Kidney epithelial cell (primary cell): ENCODE data around the gene GRSF1. TPM values are rescaled to one million over a fixed set of nuclear protein-coding genes. Genes with fewer than 3 reads are reported as not detected.

Experiments
- DNase-seq: peaks from one replicate; pipeline ENCODE4 v3.0.0-alpha.2; 2010; ENCODE audit warnings: low read depth
- H3K27me3 ChIP-seq: 2 replicates; pipeline ENCODE4 v1.6.0; 2011; ENCODE audit warnings: low read length; ENCODE audit not compliant: control insufficient read depth, insufficient read depth
- H3K36me3 ChIP-seq: 2 replicates; pipeline ENCODE4 v1.5.1; 2011; ENCODE audit warnings: low read length; ENCODE audit not compliant: control insufficient read depth, insufficient read depth
- H3K4me3 ChIP-seq: 2 replicates; pipeline ENCODE4 v1.5.1; 2011; ENCODE audit warnings: low read depth, mild to moderate bottlenecking, control low read depth, low read length
- CTCF ChIP-seq: IDR thresholded peaks from 2 replicates; pipeline ENCODE4 v1.5.1; 2011; ENCODE audit warnings: mild to moderate bottlenecking, moderate library complexity, low read length, control low read depth, inconsistent platforms; ENCODE audit not compliant: insufficient read depth, poor library complexity, severe bottlenecking
- total RNA-seq: library from RNA; depleted of rRNA; stranded (reverse); fragments of >200 nt; gene quantifications from 2 replicates; pipeline ENCODE4 v1.2.3, GENCODE V29; 2015

GRSF1 gene
- total RNA-seq, 1 donor from 2014 or later, result 83.1 TPM

GRCh38 chr4:70838666-70839588 is 763 bp downstream of the GRSF1 start:
- Histone ChIP-seq H3K27me3 (no peaks in the 10 kb centered on the region), H3K36me3 (no peaks in the 10 kb centered on the region), H3K4me3 (peak overlapping the region; percentile 96)
- DNase-seq, result peak; percentile 10
- no peak for TF ChIP-seq CTCF

DNA sequence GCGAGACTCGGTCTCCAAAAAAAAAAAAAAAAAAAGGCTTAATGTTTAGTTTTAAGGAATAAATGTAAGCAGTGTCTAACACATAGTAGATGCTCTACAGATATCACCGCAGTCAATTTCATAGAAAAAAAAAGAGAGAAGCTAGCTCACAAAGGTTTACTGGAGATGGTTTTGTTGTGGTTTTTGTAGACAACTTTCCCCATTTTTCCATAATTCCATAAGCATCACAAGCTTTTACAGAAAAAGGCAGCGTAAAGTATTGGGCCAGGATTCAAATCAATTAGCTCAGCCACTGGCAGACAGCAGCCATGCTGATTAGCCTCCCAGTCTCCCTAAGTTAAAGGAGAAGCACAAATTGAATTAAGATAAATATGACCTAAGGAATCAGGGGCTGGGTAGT is 1.5 kb downstream of the GRSF1 start:
- Histone ChIP-seq H3K27me3 (no peaks in the 10 kb centered on the region), H3K36me3 (no peaks in the 10 kb centered on the region), H3K4me3 (peak overlapping the region; percentile 96)
- no peak for DNase-seq
- TF ChIP-seq CTCF, result no peak

GRCh38 chr4:70836081-70836480 is 3.6 kb downstream of the GRSF1 start:
- Histone ChIP-seq H3K4me3 (no peak overlapping the region), H3K36me3 (no peaks in the 10 kb centered on the region), H3K27me3 (no peaks in the 10 kb centered on the region)
- no peak for TF ChIP-seq CTCF
- no peak for DNase-seq

DNA sequence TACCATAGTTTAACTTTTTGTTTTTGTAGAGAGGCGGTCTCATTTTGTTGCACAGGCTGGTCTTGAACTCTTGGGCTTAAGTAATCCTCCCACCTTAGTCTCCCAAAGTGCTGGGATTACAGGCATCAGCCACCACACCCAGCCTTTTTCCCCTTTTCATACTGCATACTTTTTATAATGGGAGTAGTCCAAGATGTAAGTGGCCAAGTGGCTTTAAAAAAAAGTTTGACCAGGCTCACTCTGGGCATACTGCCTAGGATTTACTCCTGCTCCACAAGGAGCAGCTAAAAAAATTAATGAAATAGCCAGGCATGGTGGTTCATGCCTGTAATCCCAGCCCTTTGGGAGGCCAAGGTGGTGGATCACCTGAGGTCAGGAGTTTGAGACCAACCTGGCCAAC is 6.0 kb downstream of the GRSF1 start:
- Histone ChIP-seq H3K27me3 (no peaks in the 10 kb centered on the region), H3K36me3 (no peaks in the 10 kb centered on the region), H3K4me3 (no peak overlapping the region)
- no peak for TF ChIP-seq CTCF
- DNase-seq, result no peak

- no peak for TF ChIP-seq CTCF
- DNase-seq, result no peak
- H3K4me3 ChIP-seq, result no peak overlapping the region
- no peaks in the 10 kb centered on the region for H3K27me3 ChIP-seq
- H3K36me3 ChIP-seq, result no peaks in the 10 kb centered on the region
These were observed 8.4 kb downstream of the GRSF1 start for GRCh38 chr4:70831293-70831692.

GRCh38 chr4:70830054-70830453 is 9.6 kb downstream of the GRSF1 start:
- no peaks in the 10 kb centered on the region for H3K36me3 ChIP-seq
- no peak overlapping the region for H3K4me3 ChIP-seq
- no peaks in the 10 kb centered on the region for H3K27me3 ChIP-seq
- no peak for TF ChIP-seq CTCF
- DNase-seq, result no peak
